Common myeloid progenitor, CD34-positive (primary cell): ENCODE measurements around the gene MAIP1.

Experiments used
- CTCF ChIA-PET: fragments of 350-600 bp; sonication (Branson Sonifier 250); formaldehyde crosslinking; loops from one replicate; lab custom pipeline; 2021; ENCODE audit warnings: antibody characterized with exemption; lab: Charles Lee
- POLR2A ChIA-PET: fragments of 350-600 bp; sonication (Branson Sonifier 250); formaldehyde crosslinking; loops from one replicate; lab custom pipeline; 2021; ENCODE audit warnings: antibody characterized with exemption; lab: Charles Lee
- DNase-seq, 3 donors: peaks; one replicate each; pipeline versions ENCODE4 v3.0.0 to v3.0.0-alpha.2; 2013
- H3K27ac ChIP-seq, 2 experiments: 1 replicate in 1 of 2; 2 replicates in 1 of 2; pipeline ENCODE4 v1.7.0; 2013; ENCODE audit warnings: inconsistent platforms in 2 of 2, low read length in 2 of 2, mild to moderate bottlenecking in 2 of 2, low read depth in 1 of 2, moderate library complexity in 1 of 2; ENCODE audit not compliant: severe bottlenecking in 2 of 2, insufficient read depth in 1 of 2, poor library complexity in 1 of 2
- H3K27me3 ChIP-seq, 5 experiments: replicated peaks in 2 of 5; 1 replicate in 3 of 5; 2 replicates in 2 of 5; pipeline versions ENCODE4 v1.6.1 to v1.7.0; 2013; ENCODE audit warnings: low read length in 4 of 5, mild to moderate bottlenecking in 2 of 5, moderate library complexity in 2 of 5, inconsistent platforms in 1 of 5; ENCODE audit not compliant: insufficient read depth in 5 of 5, control insufficient read depth in 4 of 5
- H3K36me3 ChIP-seq, 4 experiments: 1 replicate in 2 of 4; 2 replicates in 2 of 4; pipeline versions ENCODE4 v1.6.1 to v1.7.0; 2013; ENCODE audit warnings: low read length in 3 of 4, control low read depth in 1 of 4, mild to moderate bottlenecking in 1 of 4; ENCODE audit not compliant: control insufficient read depth in 4 of 4, insufficient read depth in 4 of 4
- H3K4me1 ChIP-seq, 4 experiments: 1 replicate in 3 of 4; 2 replicates in 1 of 4; pipeline versions ENCODE4 v1.6.1 to v1.7.1; 2013; ENCODE audit warnings: low read length in 3 of 4, mild to moderate bottlenecking in 3 of 4, control low read depth in 1 of 4, inconsistent platforms in 1 of 4, moderate library complexity in 1 of 4; ENCODE audit not compliant: control insufficient read depth in 4 of 4, insufficient read depth in 4 of 4; ENCODE audit errors: control extremely low read depth in 1 of 4
- H3K4me3 ChIP-seq, 7 experiments: 1 replicate in 4 of 7; 2 replicates in 3 of 7; pipeline versions ENCODE4 v1.5.1 to v1.7.0; 2013; ENCODE audit warnings: mild to moderate bottlenecking in 7 of 7, low read length in 6 of 7, moderate library complexity in 6 of 7, inconsistent platforms in 2 of 7, low read depth in 2 of 7, control low read depth in 1 of 7; ENCODE audit not compliant: insufficient read depth in 4 of 7, control insufficient read depth in 1 of 7; ENCODE audit errors: extremely low read depth in 1 of 7
- H3K9me3 ChIP-seq, 5 experiments: 1 replicate in 4 of 5; 2 replicates in 1 of 5; pipeline versions ENCODE4 v1.6.1 to v1.7.1; 2013; ENCODE audit warnings: low read length in 4 of 5, mild to moderate bottlenecking in 2 of 5, inconsistent platforms in 1 of 5, low read depth in 1 of 5, moderate library complexity in 1 of 5; ENCODE audit not compliant: control insufficient read depth in 4 of 5, insufficient read depth in 2 of 5; ENCODE audit errors: control extremely low read depth in 1 of 5
- WGBS: methylation state at CpG from one replicate; pipeline ENCODE4 v1.1.5; 2013; ENCODE audit not compliant: insufficient coverage; 5-methylcytosine and 5-hydroxymethylcytosine counted together

The MAIP1 gene

DNA sequence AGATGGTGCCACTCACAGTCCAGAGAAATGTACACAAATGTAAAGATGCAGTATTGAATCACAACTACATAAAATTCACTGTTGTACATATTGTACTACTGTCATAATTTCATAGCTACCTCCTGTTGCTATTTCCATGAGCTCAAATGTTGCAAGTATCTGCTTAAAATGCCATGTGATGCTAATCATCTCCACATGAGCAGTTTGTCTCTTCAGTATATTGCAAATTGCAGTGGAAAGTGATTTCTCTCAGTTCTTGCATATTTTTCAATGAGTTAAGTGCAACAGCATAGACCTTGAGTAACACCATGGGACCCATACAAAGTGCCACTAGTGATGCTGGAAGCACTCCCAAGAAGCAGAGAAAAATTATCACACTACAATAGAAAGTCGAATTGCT, 51.9 kb downstream of the MAIP1 start:
- WGBS, result no CpG with 5 or more reads among the region's 1 CpG
- Histone ChIP-seq H3K4me3 (no peak overlapping the region), H3K9me3 (peaks cover 0 to 6% (median 1%) of the 10 kb centered on the region in 5 experiments), H3K27me3 (no peaks in the 10 kb centered on the region), H3K36me3 (no peaks in the 10 kb centered on the region), H3K4me1 (no peaks in the 10 kb centered on the region), H3K27ac (no peak overlapping the region)
- ChIA-PET CTCF (no interaction called here), POLR2A (no interaction called here)
- no peak for DNase-seq

DNA sequence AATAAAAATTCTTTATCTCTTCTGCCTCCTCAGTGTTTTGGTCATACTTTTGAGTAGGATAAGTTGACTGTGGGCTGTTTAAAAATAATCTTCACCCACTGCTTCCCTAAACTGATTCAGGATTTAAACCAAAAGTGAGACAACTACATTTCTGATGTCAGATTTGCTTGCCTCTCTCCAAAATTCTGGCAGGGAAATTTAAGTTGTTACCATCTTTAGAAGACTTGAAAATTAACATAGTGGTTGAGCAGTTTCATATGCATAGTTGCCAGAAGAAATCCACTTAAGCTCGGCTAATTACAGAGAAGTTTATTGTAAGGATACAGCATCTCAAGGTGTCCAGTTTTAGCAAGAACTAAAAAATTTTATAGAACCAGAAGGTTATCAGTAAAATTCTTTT, 57.0 kb downstream of the MAIP1 start:
- Histone ChIP-seq H3K9me3 (peaks cover 0 to 4% (median 0%) of the 10 kb centered on the region in 5 experiments), H3K4me3 (no peak overlapping the region), H3K4me1 (no peaks in the 10 kb centered on the region), H3K36me3 (no peaks in the 10 kb centered on the region), H3K27me3 (no peaks in the 10 kb centered on the region), H3K27ac (no peak overlapping the region)
- WGBS, result no CpG with 5 or more reads among the region's 1 CpG
- DNase-seq, result no peak
- CTCF ChIA-PET, result no interaction called here
- POLR2A ChIA-PET, result no interaction called here
